Measurements from ENCODE around the gene MYO3A.

GRCh38 chr10:26156019-26156418 lies 222.0 kb downstream of the MYO3A start:
- TF ChIP-seq, protein P1, sequence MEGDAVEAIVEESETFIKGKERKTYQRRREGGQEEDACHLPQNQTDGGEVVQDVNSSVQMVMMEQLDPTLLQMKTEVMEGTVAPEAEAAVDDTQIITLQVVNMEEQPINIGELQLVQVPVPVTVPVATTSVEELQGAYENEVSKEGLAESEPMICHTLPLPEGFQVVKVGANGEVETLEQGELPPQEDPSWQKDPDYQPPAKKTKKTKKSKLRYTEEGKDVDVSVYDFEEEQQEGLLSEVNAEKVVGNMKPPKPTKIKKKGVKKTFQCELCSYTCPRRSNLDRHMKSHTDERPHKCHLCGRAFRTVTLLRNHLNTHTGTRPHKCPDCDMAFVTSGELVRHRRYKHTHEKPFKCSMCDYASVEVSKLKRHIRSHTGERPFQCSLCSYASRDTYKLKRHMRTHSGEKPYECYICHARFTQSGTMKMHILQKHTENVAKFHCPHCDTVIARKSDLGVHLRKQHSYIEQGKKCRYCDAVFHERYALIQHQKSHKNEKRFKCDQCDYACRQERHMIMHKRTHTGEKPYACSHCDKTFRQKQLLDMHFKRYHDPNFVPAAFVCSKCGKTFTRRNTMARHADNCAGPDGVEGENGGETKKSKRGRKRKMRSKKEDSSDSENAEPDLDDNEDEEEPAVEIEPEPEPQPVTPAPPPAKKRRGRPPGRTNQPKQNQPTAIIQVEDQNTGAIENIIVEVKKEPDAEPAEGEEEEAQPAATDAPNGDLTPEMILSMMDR (IDR thresholded peaks at IDR 0.05; ENCODE audit: insufficient read depth, low read depth, low read length): no peak
- TF ChIP-seq EZH2 (IDR thresholded peaks at IDR 0.05; ENCODE audit: insufficient read depth, low read length): no peak
